ENCODE data around the gene SLCO3A1. TPM values are rescaled to one million over a fixed set of nuclear protein-coding genes. Genes with fewer than 3 reads are reported as not detected.

The SLCO3A1 gene
- total RNA-seq, 2 experiments from 2014 or later: 8.5 to 40.0 TPM

DNA sequence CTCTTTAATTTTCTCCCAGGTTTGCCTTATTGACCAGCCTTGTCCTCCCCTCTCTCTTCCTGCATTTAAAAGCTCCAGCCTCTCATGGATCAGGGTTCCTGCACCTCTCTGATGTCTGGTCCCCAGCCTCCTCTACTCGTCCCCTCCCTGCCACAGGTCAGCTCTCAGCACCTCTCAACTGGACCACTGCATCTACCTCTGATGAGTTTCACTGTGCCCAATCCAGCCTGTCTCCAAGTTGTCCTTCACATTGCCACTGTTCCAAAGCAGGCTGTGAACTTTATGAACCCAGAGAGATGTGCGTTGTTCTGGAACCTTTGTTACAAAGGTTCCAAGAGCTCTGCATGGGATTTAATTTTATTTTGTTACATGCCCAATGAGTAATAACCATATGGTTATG lies 76.6 kb downstream of the SLCO3A1 start:
- no TSS peak for BruUV-seq (replicated peaks)
- H3K4me2 ChIP-seq (ENCODE audit: low read length): no peak overlapping the region
- H3K9me3 ChIP-seq (ENCODE audit: low read length): no peaks in the 10 kb centered on the region
- H4K20me1 ChIP-seq (ENCODE audit: insufficient read depth, low read length): no peaks in the 10 kb centered on the region
- DNase-seq (ENCODE audit: low spot score): no peak
- TF ChIP-seq CTCF (conservative IDR thresholded peaks at IDR 0.05; ENCODE audit: low read length): no peak
- no peak for TF ChIP-seq EZH2phosphoT487 (IDR thresholded peaks at IDR 0.05; ENCODE audit: borderline replicate concordance, low read depth, low read length)
- H3K9me2 ChIP-seq (ENCODE audit: insufficient read depth, low read length): no peaks in the 10 kb centered on the region
- no peak overlapping the region for H2AFZ ChIP-seq (ENCODE audit: low read length)
- intact Hi-C loops (cut with micrococcal nuclease; ENCODE audit: unreplicated experiment): no loop called here
- H3K79me2 ChIP-seq (ENCODE audit: insufficient read depth, low read depth, low read length): peaks cover 47% of the 10 kb centered on the region; the same call in 1 of the 2 replicates
- 0 out of 2 replicates have a peak, but pooled peaks cover 5% of the 10 kb centered on the region for H3K36me3 ChIP-seq (ENCODE audit: insufficient read depth, low read length)
- H3K4me1 ChIP-seq (ENCODE audit: insufficient read depth, low read length, poor library complexity, severe bottlenecking): peaks cover 27% of the 10 kb centered on the region
- ChIA-PET POLR2A (no interaction called here), CTCF (ENCODE audit: unreplicated experiment) (no interaction called here)
- H3K27ac ChIP-seq (ENCODE audit: low read depth, low read length, poor library complexity, severe bottlenecking): no peak overlapping the region
- H3K4me3 ChIP-seq (ENCODE audit: low read depth, low read length, poor library complexity, severe bottlenecking): no peak overlapping the region

DNA sequence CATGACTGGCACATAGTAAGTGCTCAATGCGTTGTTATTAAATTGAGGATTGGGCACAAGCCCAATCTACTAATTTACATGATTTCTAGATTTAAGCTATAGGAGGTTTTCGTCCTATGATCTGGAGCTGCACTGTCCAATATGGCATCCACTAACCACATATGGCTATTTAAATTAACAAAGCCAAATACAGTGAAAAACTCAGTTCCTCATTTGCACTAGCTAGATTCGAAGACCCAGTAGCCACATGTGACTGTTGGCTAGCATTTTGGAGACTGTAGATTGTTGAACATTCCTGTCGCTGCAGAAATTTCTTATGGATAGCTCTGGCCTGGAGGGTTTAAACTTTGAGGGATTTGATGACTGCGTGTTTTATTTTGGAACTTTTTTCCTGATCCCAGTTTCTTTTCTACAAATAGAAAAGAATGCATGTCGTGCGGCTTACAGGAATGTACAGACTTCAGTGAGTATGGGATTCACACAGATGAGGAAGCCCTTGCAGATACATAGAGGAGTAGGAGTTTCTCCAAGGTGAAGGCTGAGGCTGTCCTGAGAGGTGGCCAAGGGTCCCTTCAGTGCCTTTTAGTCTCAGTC lies 82.8 kb downstream of the SLCO3A1 start:
- H3K9me3 ChIP-seq (ENCODE audit: low read length): no peaks in the 10 kb centered on the region
- no peaks in the 10 kb centered on the region for H3K36me3 ChIP-seq (ENCODE audit: insufficient read depth, low read length)
- peaks cover 34% of the 10 kb centered on the region; the same call in 1 of the 2 replicates for H3K79me2 ChIP-seq (ENCODE audit: insufficient read depth, low read depth, low read length)
- ChIA-PET CTCF (ENCODE audit: unreplicated experiment) (no interaction called here), POLR2A (interaction anchor here (0.6 to 1.2 kb wide), 4 partner anchors 8 to 129 kb away, joined by 3 to 4 read pairs (median 3); no protein-coding TSS in a partner anchor)
- H3K4me3 ChIP-seq (ENCODE audit: low read depth, low read length, poor library complexity, severe bottlenecking): no peak overlapping the region
- peaks cover 45% of the 10 kb centered on the region for H3K4me1 ChIP-seq (ENCODE audit: insufficient read depth, low read length, poor library complexity, severe bottlenecking)
- no peaks in the 10 kb centered on the region; the same call in 1 of the 2 replicates for H4K20me1 ChIP-seq (ENCODE audit: insufficient read depth, low read length)
- TF ChIP-seq CTCF (conservative IDR thresholded peaks at IDR 0.05; ENCODE audit: low read length) (no peak), EZH2phosphoT487 (IDR thresholded peaks at IDR 0.05; ENCODE audit: borderline replicate concordance, low read depth, low read length) (no peak)
- no peak overlapping the region for H2AFZ ChIP-seq (ENCODE audit: low read length)
- H3K27ac ChIP-seq (ENCODE audit: low read depth, low read length, poor library complexity, severe bottlenecking): no peak overlapping the region
- peak overlapping the region; percentile 27 for H3K4me2 ChIP-seq (ENCODE audit: low read length)
- DNase-seq (ENCODE audit: low spot score): peak; percentile 41
- intact Hi-C loops (cut with micrococcal nuclease; ENCODE audit: unreplicated experiment): no loop called here
- no peaks in the 10 kb centered on the region for H3K9me2 ChIP-seq (ENCODE audit: insufficient read depth, low read length)
- BruUV-seq (replicated peaks): no TSS peak

DNA sequence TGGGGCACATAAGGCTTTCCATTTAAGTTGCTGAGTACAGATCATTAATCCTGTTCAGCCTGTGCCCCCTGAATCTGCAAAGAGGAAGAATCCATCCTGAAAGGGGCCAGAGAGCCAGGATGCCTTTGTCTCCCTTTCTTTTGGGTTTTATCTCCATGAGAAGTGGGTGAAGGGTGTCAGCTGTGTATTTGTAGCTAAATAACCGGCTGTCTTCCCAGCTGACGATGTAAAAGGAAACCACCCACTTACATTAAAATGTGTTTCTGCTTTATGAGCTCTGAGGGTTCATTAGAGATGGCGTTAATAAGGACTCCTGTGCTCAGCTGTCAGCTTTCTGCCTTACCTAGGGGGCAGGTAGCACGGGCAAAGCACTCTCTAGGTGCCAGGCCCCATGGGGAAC lies 83.4 kb downstream of the SLCO3A1 start:
- POLR2A ChIA-PET: interaction anchor here (0.8 to 1.2 kb wide), 3 partner anchors 9 to 27 kb away, joined by 3 read pairs; no protein-coding TSS in a partner anchor

More for the DNA sequence above, 83.4 kb downstream of the SLCO3A1 start:
- no peak overlapping the region for H3K4me3 ChIP-seq (ENCODE audit: low read depth, low read length, poor library complexity, severe bottlenecking)
- H3K79me2 ChIP-seq (ENCODE audit: insufficient read depth, low read depth, low read length): peaks cover 36% of the 10 kb centered on the region; the same call in 1 of the 2 replicates
- DNase-seq (ENCODE audit: low spot score): no peak
- intact Hi-C loops (cut with micrococcal nuclease; ENCODE audit: unreplicated experiment): no loop called here
- H3K9me3 ChIP-seq (ENCODE audit: low read length): no peaks in the 10 kb centered on the region
- no TSS peak for BruUV-seq (replicated peaks)
- H3K9me2 ChIP-seq (ENCODE audit: insufficient read depth, low read length): no peaks in the 10 kb centered on the region
- TF ChIP-seq CTCF (conservative IDR thresholded peaks at IDR 0.05; ENCODE audit: low read length) (no peak), EZH2phosphoT487 (IDR thresholded peaks at IDR 0.05; ENCODE audit: borderline replicate concordance, low read depth, low read length) (no peak)
- no peaks in the 10 kb centered on the region for H3K36me3 ChIP-seq (ENCODE audit: insufficient read depth, low read length)
- no peaks in the 10 kb centered on the region; the same call in 1 of the 2 replicates for H4K20me1 ChIP-seq (ENCODE audit: insufficient read depth, low read length)
- no peak overlapping the region for H2AFZ ChIP-seq (ENCODE audit: low read length)
- no peak overlapping the region for H3K27ac ChIP-seq (ENCODE audit: low read depth, low read length, poor library complexity, severe bottlenecking)
- H3K4me1 ChIP-seq (ENCODE audit: insufficient read depth, low read length, poor library complexity, severe bottlenecking): peaks cover 49% of the 10 kb centered on the region
- H3K4me2 ChIP-seq (ENCODE audit: low read length): peak overlapping the region; percentile 27
- CTCF ChIA-PET (ENCODE audit: unreplicated experiment): interaction anchor here (0.5 to 0.8 kb wide), 2 partner anchors 86 to 1082 kb away, joined by 5 read pairs; no protein-coding TSS in a partner anchor
